GM23248 (cell line): Measurements from ENCODE around the gene IRF2BP1.

Source experiments
- EZH2 ChIP-seq: fragments of 200-600 bp; sonication (generic); IDR thresholded peaks from 2 replicates; pipeline ENCODE4 v1.6.1; 2018; ENCODE audit warnings: antibody characterized with exemption, mild to moderate bottlenecking; ENCODE audit not compliant: insufficient read depth, poor library complexity, severe bottlenecking
- EZH2phosphoT487 ChIP-seq: fragments of 200-600 bp; sonication (generic); IDR thresholded peaks from 2 replicates; pipeline ENCODE4 v1.6.1; 2018; ENCODE audit warnings: antibody characterized with exemption, moderate library complexity, mild to moderate bottlenecking, low read depth; ENCODE audit not compliant: insufficient read depth

DNA sequence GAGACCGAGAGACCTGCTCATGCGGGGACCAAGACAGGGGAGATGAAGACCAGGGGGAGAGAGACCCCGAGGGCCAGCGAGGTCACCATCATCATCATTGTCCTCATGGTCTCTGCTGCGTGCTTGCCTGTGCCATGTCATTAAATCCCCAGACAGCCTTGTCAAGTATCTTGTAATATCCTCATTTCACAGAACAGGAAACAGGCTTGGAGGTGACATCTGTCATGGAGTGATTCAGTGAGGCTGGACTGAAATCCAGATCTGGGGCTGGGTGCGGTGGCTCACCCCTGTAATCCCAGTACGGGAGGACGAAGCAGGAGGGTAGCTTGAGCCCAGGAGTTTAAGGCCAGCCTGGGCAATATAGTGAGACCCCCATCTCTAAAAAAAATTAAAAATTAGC is 34.5 kb upstream of the IRF2BP1 start:
- no peak for TF ChIP-seq EZH2
- TF ChIP-seq EZH2phosphoT487 = no peak
